GM19238 (cell line): ENCODE results near the gene CCDC7.
A peak's percentile ranks its signal among the peaks of the same experiment; 100 is the strongest.
"Not testable (repeated sequence)": the region's sequence is repeated elsewhere in the genome, so short reads cannot be mapped to it uniquely, and the experiment has no call there.

Experiments used
- DNase-seq: peaks from one replicate; pipeline ENCODE4 v3.0.0; 2011; ENCODE audit warnings: low spot score; ENCODE audit not compliant: insufficient read length

CCDC7 gene

DNA sequence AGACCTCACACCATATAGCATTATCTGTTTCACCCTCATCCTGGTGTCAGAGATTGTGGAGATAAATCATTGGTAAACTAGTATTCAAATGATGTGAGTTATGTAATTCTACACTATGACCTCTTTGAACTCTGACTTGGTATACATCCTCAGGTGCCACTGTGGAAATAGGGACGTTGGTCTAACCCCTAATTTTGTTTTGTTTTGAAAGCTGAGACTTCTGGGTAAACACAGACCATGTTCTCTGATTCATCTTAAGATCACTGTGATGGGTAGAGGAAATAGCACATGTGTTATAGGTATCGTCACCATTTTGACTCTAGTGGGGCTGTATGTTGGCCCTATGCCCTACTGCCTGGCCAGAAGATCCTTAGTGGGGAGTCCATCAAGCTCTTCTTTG, 241.6 kb downstream of the CCDC7 start:
- DNase-seq, result no peak

DNA sequence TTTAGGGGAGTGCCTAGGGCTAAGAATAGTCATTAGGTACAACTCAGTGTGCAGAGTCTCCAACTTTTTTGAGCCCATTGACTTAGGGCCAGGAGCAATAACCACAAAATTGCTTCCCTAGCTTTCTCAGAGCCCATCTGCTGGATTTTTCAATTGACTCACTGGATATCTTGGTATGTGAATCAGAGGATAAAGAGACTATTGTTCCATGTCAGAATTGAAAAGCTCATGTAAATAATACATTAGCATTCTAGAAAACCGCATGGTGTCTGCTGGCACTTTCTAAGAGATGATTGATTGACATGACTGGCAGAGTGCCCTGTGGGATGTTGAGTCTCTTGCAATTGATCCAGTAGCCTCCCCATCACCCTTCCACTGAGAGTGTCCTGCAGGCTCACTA, 246.2 kb downstream of the CCDC7 start:
- no peak for DNase-seq

GRCh38 chr10:32693441-32693979, 247.6 kb downstream of the CCDC7 start:
- no peak for DNase-seq

GRCh38 chr10:32699683-32700082, 253.7 kb downstream of the CCDC7 start:
- not testable (repeated sequence) for DNase-seq

- no peak for DNase-seq
These were observed 267.6 kb downstream of the CCDC7 start for GRCh38 chr10:32713560-32713959.

GRCh38 chr10:32731527-32731926, 285.6 kb downstream of the CCDC7 start:
- no peak for DNase-seq

DNA sequence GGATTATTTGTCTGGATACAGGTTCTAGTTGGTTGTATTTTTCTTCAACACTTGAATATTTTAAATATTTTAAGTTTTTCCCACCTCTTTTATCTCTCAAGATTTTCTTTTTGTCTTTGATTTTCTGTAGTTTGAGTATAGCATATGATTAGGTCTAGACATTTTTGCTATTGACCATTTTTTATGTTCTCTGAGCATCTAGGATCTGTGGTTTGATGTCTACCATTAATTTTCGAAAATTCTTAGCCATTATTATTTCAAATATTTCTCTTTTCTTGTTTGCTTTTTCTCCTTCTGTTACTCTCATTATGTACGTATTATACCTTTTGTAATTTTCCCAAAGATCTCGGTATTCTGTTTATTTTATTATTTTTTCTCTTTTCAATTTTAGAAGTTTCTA, 293.0 kb downstream of the CCDC7 start:
- no peak for DNase-seq

- DNase-seq, result no peak
These were observed 298.4 kb downstream of the CCDC7 start for GRCh38 chr10:32744321-32744720.

- DNase-seq, result no peak
These were observed 300.9 kb downstream of the CCDC7 start for GRCh38 chr10:32746869-32747268.

GRCh38 chr10:32751582-32751981, 305.6 kb downstream of the CCDC7 start:
- no peak for DNase-seq

DNA sequence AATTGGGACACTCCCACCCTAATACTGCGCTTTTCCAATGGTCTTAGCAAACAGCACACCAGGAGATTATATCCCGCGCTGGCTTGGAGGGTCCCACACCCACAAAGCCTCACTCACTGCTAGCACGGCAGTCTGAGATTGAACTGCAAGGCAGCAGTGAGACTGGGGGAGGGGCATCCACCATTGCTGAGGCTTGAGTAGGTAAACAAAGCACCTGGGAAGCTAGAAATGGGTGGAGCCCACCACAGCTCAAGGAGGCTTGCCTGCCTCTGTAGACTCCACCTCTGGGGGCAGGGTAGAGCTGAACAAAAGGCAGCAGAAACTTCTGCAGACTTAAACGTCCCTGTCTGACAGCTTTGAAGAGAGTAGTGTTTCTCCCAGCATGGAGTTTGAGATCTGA, 309.0 kb downstream of the CCDC7 start:
- DNase-seq, result not testable (repeated sequence)

GRCh38 chr10:32771217-32771616, 325.3 kb downstream of the CCDC7 start:
- DNase-seq, result no peak

GRCh38 chr10:32773105-32773504, 327.2 kb downstream of the CCDC7 start:
- no peak for DNase-seq

GRCh38 chr10:32786968-32787367, 341.0 kb downstream of the CCDC7 start:
- no peak for DNase-seq

DNA sequence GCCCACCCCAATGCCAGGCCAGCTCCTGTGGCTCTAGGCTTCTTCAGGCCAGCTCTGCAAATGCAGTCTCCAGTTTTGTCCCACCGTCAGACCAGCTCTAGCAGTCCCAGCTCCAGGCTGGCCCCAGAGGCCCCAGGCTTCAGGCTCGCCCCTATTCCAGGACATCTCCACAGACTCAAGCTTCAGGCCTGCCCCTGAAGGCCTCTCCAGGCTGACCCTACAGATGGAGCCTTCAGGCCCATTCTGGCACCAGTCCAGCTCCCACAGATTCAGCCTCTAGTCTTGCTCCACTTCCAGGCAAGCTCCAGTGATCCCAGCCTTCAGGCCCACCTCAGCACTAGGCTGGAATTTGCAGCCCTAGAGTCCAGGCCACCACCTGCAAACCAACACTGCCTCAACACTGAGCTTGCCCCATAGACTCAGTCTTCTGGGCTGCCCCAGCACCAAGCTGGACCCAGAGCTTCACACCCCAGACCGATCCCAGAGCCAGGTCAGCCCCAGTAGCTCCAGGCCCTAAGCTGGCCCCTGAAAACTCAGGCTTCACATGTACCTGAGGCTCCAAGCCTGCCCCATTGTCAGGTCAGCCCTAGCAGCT, 341.8 kb downstream of the CCDC7 start:
- DNase-seq, result no peak

DNA sequence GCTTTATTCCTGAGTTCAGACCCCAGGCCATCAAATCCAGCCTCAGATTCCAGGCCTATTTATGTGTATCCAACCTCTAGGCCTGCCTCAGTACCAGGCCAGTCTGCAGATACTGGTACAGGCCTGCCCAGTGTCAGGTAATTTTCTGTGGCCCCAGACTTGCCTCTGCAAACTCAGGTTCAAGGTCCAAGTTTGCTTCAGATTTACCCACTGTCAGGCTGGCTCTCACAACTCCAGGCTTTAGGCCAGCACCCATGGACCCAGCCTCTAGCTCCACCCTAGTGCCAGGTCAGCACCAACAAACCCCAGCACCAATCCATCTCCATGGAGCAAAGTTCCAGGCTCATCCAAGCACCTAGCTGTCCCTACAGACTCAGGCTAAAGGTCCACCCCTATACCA, 342.4 kb downstream of the CCDC7 start:
- no peak for DNase-seq

DNA sequence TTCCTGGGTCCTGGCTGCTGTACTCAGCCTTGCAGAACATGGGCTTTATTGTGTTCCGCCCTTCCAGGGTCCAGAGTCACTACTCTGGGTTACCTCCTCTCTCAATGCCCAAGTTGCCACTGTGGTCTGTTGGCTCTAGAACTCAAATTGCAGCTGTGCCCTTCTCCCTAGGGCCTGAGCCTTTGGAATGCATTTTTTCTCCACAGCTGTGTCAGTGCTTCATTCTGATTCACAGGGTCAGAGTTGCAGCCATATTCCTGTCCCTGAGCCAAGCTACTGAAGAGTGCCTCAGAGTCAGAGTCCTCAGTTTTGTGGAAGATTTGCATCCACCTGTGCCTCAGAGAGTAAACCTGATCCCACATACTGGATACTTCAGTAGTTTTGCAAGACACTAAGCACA, 344.5 kb downstream of the CCDC7 start:
- DNase-seq, result no peak

- no peak for DNase-seq
These were observed 347.1 kb downstream of the CCDC7 start for GRCh38 chr10:32793033-32793432.

DNA sequence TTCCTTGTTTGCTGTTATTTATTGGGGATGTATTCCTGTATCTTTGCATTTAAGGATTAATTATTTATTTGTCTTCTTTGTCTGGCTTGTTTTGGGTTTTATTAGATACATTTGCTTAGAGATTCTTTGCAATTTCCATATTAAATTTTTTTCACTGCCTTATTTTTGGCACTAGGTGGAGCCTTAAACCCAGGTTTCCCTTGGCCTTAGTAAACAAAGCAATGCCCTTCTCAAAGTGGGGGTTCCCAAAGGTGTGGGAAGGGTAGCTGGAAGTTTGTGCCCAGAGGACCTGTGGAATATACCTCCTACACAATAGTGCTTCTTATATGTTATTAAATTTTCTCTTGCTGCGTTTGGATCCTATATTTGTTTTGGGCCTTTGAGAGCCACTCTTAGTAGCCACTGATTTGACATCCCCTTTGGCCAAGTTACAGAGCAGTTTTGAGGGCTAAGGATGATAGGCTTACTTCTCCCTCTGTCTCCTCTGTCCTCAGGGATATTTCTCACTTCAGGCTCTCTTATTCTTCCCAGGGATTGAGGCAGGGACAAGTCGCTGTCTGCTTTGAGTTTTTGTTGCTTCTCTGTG, 349.8 kb downstream of the CCDC7 start:
- DNase-seq, result peak; percentile 5

- DNase-seq, result not testable (repeated sequence)
These were observed 351.5 kb downstream of the CCDC7 start for GRCh38 chr10:32797393-32797792.

DNA sequence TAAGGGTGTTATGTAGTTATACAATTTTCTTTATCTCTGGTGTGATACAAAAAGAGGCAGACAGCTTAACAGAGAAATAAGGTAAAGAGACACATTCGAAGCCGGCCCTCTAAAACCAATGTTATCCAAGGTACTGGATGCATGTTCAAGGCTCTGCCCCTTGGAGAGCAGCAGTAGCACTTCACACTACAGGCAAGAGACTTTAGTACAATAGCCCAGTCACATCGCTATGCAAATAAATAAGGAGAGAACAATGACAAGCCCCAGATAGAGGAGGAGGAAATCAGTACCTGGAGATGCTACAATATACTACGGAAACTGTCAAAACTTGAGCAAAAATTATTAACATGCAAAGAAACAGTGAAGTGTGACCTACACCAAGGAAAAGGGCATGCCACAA, 401.0 kb downstream of the CCDC7 start:
- no peak for DNase-seq

- DNase-seq, result no peak
These were observed 405.4 kb downstream of the CCDC7 start for GRCh38 chr10:32851301-32851700.

DNA sequence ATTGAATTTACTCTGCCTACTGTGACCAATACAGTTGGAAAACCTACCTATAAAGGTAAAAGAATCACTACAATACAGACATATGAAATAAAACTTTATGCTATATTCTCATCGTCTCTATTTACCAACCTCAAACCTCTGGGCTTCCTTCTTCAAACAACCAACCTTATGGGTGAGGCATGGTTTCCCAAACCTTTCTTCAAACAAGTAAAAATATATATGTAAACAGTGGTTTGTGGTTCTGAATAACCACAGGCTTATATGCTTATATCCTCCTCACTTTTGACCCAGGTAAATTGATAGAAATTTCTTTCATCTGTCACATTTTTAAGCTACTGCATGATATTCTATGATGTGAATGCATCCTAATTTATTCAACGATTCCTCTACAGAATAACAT, 408.5 kb downstream of the CCDC7 start:
- DNase-seq, result no peak
